DND-41 (cell line): ENCODE results near the gene APCDD1L.

ENCODE experiments used
- ATAC-seq: fragments of 200-7000 bp; cut with Tn5 transposase; 3 replicates; pipeline ENCODE4 v1.9.1; 2021; ENCODE audit warnings: low read depth; ENCODE audit not compliant: insufficient read depth
- DNase-seq: peaks from one replicate; pipeline ENCODE4 v3.0.0-alpha.2; 2020
- H2AFZ ChIP-seq: 2 replicates; pipeline ENCODE4 v1.6.0; 2012; ENCODE audit warnings: low read depth, low read length
- H3K27ac ChIP-seq: 2 replicates; pipeline ENCODE4 v1.5.1; 2012; ENCODE audit warnings: low read length, inconsistent platforms
- H3K27me3 ChIP-seq: fragments of 200-600 bp; sonication (generic); 2 replicates; pipeline ENCODE4 v1.6.0; 2012; ENCODE audit warnings: low read length, mild to moderate bottlenecking, inconsistent platforms; ENCODE audit not compliant: insufficient read depth, poor library complexity
- H3K36me3 ChIP-seq: 2 replicates; pipeline ENCODE4 v1.5.1; 2012; ENCODE audit warnings: low read length, inconsistent platforms; ENCODE audit not compliant: insufficient read depth
- H3K4me1 ChIP-seq: 2 replicates; pipeline ENCODE4 v1.5.1; 2012; ENCODE audit warnings: mild to moderate bottlenecking, low read length; ENCODE audit not compliant: insufficient read depth
- H3K4me2 ChIP-seq: 2 replicates; pipeline ENCODE4 v1.6.0; 2012; ENCODE audit warnings: mild to moderate bottlenecking, moderate library complexity, low read length, inconsistent platforms; ENCODE audit not compliant: insufficient read depth
- H3K4me3 ChIP-seq, 2 experiments: fragments of 200-600 bp in 1 of 2; shearing (Covaris generic) in 1 of 2; 2 replicates each; pipeline ENCODE4 v1.5.1; 2012 to 2016; ENCODE audit warnings: inconsistent platforms in 2 of 2, low read length in 2 of 2, mild to moderate bottlenecking in 2 of 2, low read depth in 1 of 2, moderate library complexity in 1 of 2
- H3K79me2 ChIP-seq: 2 replicates; pipeline ENCODE4 v1.6.0; 2012; ENCODE audit warnings: low read length, inconsistent platforms; ENCODE audit not compliant: insufficient read depth
- H3K9ac ChIP-seq: 2 replicates; pipeline ENCODE4 v1.6.0; 2012; ENCODE audit warnings: low read depth, mild to moderate bottlenecking, inconsistent platforms, low read length, moderate library complexity
- H3K9me3 ChIP-seq: 2 replicates; pipeline ENCODE4 v1.5.1; 2012; ENCODE audit warnings: low read length, moderate library complexity, mild to moderate bottlenecking, inconsistent platforms; ENCODE audit not compliant: insufficient read depth, severe bottlenecking
- H4K20me1 ChIP-seq: 2 replicates; pipeline ENCODE4 v1.6.0; 2012; ENCODE audit warnings: low read length; ENCODE audit not compliant: insufficient read depth
- EZH2 ChIP-seq: IDR thresholded peaks from 3 replicates; pipeline ENCODE4 v1.6.1; 2012; ENCODE audit warnings: borderline replicate concordance, low read depth, mild to moderate bottlenecking, moderate library complexity, low read length, inconsistent platforms; ENCODE audit not compliant: severe bottlenecking
- TF ChIP-seq, protein P1 (sequence below): IDR thresholded peaks from 2 replicates; pipeline ENCODE4 v1.5.1; 2012; ENCODE audit warnings: borderline replicate concordance, low read length, moderate library complexity, mild to moderate bottlenecking; ENCODE audit not compliant: poor library complexity, severe bottlenecking; ENCODE audit errors: extremely low read depth

Gene APCDD1L

DNA sequence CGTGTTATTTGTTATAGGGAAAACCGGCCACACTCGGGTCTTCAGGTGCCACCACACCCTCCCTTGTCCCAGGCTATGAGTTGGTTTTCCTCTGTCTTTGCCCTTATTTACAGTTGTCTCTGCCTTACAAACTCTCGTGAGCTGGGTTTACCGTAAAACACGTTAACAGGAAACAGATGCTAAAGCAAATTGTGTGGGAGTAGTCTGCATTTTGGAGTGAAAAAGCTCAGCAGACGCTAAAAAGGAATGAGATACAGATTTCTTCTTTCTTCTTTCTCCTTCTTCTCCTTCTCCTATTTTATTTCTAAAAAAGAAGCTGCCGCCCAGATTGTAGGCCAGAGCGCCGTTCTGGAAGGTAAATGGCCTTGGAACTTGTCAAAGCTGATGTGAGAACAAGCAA, 51.9 kb downstream of the APCDD1L start:
- no peak overlapping the region for H3K27ac ChIP-seq

GRCh38 chr20:58461899-58462298, 53.3 kb downstream of the APCDD1L start:
- Histone ChIP-seq H3K9ac (no peak overlapping the region), H3K27me3 (no peaks in the 10 kb centered on the region), H3K4me1 (no peaks in the 10 kb centered on the region), H3K79me2 (no peaks in the 10 kb centered on the region), H3K36me3 (peaks cover 1% of the 10 kb centered on the region; the same call in 1 of the 2 replicates), H3K27ac (no peak overlapping the region), H3K9me3 (no peaks in the 10 kb centered on the region), H4K20me1 (peaks cover 11% of the 10 kb centered on the region), H3K4me2 (no peak overlapping the region), H3K4me3 (no peak overlapping the region), H2AFZ (no peak overlapping the region)
- TF ChIP-seq EZH2 = no peak
- TF ChIP-seq, protein P1, sequence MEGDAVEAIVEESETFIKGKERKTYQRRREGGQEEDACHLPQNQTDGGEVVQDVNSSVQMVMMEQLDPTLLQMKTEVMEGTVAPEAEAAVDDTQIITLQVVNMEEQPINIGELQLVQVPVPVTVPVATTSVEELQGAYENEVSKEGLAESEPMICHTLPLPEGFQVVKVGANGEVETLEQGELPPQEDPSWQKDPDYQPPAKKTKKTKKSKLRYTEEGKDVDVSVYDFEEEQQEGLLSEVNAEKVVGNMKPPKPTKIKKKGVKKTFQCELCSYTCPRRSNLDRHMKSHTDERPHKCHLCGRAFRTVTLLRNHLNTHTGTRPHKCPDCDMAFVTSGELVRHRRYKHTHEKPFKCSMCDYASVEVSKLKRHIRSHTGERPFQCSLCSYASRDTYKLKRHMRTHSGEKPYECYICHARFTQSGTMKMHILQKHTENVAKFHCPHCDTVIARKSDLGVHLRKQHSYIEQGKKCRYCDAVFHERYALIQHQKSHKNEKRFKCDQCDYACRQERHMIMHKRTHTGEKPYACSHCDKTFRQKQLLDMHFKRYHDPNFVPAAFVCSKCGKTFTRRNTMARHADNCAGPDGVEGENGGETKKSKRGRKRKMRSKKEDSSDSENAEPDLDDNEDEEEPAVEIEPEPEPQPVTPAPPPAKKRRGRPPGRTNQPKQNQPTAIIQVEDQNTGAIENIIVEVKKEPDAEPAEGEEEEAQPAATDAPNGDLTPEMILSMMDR = no peak
- no peak for ATAC-seq
- DNase-seq = no peak

More for the DNA sequence above, 51.9 kb downstream of the APCDD1L start:
- Histone ChIP-seq H4K20me1 (peaks cover 11% of the 10 kb centered on the region), H3K4me2 (no peak overlapping the region), H3K36me3 (no peaks in the 10 kb centered on the region; the same call in 1 of the 2 replicates), H3K4me3 (no peak overlapping the region), H3K27me3 (no peaks in the 10 kb centered on the region), H3K4me1 (no peaks in the 10 kb centered on the region), H3K9ac (no peak overlapping the region), H2AFZ (no peak overlapping the region), H3K9me3 (no peaks in the 10 kb centered on the region), H3K79me2 (no peaks in the 10 kb centered on the region)
- DNase-seq (no peak), ATAC-seq (no peak)
- TF ChIP-seq, protein P1 = no peak
- no peak for TF ChIP-seq EZH2

GRCh38 chr20:58461104-58461503, 54.1 kb downstream of the APCDD1L start:
- Histone ChIP-seq H4K20me1 (peaks cover 11% of the 10 kb centered on the region), H3K27ac (no peak overlapping the region), H3K4me1 (no peaks in the 10 kb centered on the region), H3K4me2 (no peak overlapping the region), H3K4me3 (no peak overlapping the region), H3K9ac (no peak overlapping the region), H3K9me3 (no peaks in the 10 kb centered on the region), H3K79me2 (no peaks in the 10 kb centered on the region), H3K27me3 (no peaks in the 10 kb centered on the region), H2AFZ (no peak overlapping the region), H3K36me3 (peaks cover 7% of the 10 kb centered on the region; the same call in 1 of the 2 replicates)
- ATAC-seq (no peak), DNase-seq (no peak)
- no peak for TF ChIP-seq EZH2

DNA sequence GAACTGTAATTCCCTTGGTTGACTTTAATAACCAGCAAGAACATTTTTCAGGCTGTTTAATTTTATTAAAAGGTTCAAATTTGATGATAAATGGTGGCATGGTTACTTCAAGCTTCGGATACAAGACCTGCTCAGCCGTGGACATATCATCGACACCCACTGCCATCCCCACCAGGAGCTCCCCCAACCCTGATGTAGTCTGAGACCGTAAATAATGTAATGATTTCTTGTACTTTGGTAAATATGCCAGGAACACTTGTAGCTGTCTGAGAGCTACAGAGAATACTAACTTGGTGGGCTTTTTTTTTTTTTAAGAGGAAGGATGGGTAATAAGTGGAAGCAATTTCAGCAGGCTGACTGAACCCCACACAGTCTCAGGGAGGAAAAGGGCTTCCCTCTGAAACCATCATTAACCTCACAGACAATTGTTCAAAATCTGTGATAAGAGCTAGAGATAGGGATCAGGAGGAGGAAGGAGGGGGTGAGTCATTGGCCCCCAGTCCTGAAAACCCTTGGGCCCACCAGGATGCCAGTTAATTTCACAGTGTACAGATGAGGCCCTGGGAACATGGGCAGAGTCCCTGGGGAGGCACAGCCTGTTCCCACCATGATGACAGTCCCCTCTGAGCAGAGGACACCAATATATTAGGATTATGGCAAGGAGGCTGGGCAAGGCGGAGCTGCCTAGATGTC, 56.0 kb downstream of the APCDD1L start:
- Histone ChIP-seq H3K27ac (no peak overlapping the region), H2AFZ (no peak overlapping the region), H4K20me1 (peaks cover 13% of the 10 kb centered on the region), H3K79me2 (0 out of 2 replicates have a peak, but pooled peaks cover 2% of the 10 kb centered on the region), H3K36me3 (peaks cover 15% of the 10 kb centered on the region; the same call in 1 of the 2 replicates), H3K4me1 (no peaks in the 10 kb centered on the region), H3K9me3 (peaks cover 2% of the 10 kb centered on the region), H3K4me3 (no peak overlapping the region), H3K4me2 (no peak overlapping the region), H3K9ac (no peak overlapping the region), H3K27me3 (no peaks in the 10 kb centered on the region)
- ATAC-seq = no peak
- TF ChIP-seq EZH2 = no peak
- TF ChIP-seq, protein P1 = no peak
- no peak for DNase-seq
